ENCODE measurements around the gene GOLM1. TPM values are rescaled to one million over a fixed set of nuclear protein-coding genes. Genes with fewer than 3 reads are reported as not detected.

GOLM1 gene
- total RNA-seq, 1 donor from 2014 or later: 92.6 TPM

DNA sequence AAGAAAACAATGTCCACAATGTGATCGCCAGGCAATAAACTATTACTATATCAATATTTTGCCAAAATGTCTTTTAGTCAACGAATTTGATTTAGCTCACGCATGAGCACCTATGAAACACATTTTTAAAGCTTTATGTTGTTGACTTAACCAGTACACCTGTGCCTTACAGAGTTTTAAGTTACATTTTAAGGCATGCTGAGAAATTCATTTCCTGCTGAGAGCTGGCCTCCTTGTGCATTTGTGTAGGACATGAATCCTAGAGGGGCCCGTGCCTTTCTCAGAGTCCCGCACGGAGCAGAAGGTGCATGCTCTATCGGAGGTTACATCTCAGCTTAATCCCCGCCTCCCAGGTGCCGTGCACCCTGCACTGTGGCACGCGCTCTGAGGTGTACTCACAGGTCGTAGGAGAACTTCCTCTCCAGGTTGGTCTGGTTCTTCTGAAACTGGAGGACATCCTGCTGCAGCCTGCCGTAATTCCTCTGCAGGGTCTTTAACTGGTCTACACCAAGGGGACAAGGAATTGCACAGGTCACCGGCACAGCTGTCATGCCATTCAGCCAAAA is 53.2 kb downstream of the GOLM1 start:
- Histone ChIP-seq H3K4me3 (ENCODE audit: low read depth, low read length) (no peak overlapping the region), H3K36me3 (ENCODE audit: control insufficient read depth, insufficient read depth, low read length) (no peaks in the 10 kb centered on the region)
- TF ChIP-seq, protein P1, sequence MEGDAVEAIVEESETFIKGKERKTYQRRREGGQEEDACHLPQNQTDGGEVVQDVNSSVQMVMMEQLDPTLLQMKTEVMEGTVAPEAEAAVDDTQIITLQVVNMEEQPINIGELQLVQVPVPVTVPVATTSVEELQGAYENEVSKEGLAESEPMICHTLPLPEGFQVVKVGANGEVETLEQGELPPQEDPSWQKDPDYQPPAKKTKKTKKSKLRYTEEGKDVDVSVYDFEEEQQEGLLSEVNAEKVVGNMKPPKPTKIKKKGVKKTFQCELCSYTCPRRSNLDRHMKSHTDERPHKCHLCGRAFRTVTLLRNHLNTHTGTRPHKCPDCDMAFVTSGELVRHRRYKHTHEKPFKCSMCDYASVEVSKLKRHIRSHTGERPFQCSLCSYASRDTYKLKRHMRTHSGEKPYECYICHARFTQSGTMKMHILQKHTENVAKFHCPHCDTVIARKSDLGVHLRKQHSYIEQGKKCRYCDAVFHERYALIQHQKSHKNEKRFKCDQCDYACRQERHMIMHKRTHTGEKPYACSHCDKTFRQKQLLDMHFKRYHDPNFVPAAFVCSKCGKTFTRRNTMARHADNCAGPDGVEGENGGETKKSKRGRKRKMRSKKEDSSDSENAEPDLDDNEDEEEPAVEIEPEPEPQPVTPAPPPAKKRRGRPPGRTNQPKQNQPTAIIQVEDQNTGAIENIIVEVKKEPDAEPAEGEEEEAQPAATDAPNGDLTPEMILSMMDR (IDR thresholded peaks at IDR 0.05; ENCODE audit: insufficient read depth, low read length, poor library complexity, severe bottlenecking): no peak

DNA sequence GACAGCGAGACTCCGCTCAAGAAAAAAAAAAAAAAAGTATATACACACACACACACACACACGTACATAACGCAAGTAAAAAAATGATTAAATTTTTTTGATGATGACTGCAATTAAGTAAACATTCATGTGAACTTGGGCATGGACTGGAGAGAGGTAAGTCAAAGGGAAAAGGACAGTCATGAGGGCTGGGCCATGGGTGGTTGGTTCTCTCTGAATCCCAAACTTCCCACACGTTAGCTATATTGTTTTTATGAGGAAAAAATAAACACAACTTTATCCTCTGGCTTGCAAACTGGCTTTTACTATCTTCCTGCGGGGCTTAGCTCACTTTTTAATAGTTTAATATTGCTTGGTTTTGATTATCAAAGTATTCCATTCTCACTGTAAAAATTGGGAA is 53.7 kb downstream of the GOLM1 start:
- Histone ChIP-seq H3K36me3 (ENCODE audit: control insufficient read depth, insufficient read depth, low read length) (no peaks in the 10 kb centered on the region), H3K27me3 (ENCODE audit: control insufficient read depth, insufficient read depth, low read length) (no peaks in the 10 kb centered on the region), H3K4me3 (ENCODE audit: low read depth, low read length) (no peak overlapping the region)
- TF ChIP-seq, protein P1 (IDR thresholded peaks at IDR 0.05; ENCODE audit: insufficient read depth, low read length, poor library complexity, severe bottlenecking): no peak
- DNase-seq (ENCODE audit: low read depth): no peak

More for the DNA sequence above, 53.2 kb downstream of the GOLM1 start:
- H3K27me3 ChIP-seq (ENCODE audit: control insufficient read depth, insufficient read depth, low read length): no peaks in the 10 kb centered on the region
- no peak for DNase-seq (ENCODE audit: low read depth)

DNA sequence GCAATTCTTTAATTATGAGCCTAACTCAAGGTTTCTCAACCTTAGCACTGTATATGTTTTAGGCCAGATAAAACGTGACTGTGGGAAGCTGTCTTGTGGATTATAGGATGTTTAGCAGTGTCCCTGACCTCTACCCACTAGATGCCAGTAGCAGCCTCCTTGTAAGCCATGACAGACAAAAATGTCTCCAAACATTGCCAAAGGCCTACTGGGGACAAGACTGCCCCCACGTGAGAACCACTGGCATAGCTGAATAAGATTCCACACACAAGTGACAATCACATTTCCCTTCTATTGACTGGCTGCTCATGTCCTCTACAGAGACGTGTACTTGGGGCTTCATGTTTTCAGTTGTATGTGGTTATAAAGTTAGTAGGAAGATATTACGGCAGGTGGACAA is 55.4 kb downstream of the GOLM1 start:
- Histone ChIP-seq H3K27me3 (ENCODE audit: control insufficient read depth, insufficient read depth, low read length) (no peaks in the 10 kb centered on the region), H3K4me3 (ENCODE audit: low read depth, low read length) (no peak overlapping the region), H3K36me3 (ENCODE audit: control insufficient read depth, insufficient read depth, low read length) (no peaks in the 10 kb centered on the region)
- TF ChIP-seq, protein P1 (IDR thresholded peaks at IDR 0.05; ENCODE audit: insufficient read depth, low read length, poor library complexity, severe bottlenecking): no peak
- DNase-seq (ENCODE audit: low read depth): no peak

DNA sequence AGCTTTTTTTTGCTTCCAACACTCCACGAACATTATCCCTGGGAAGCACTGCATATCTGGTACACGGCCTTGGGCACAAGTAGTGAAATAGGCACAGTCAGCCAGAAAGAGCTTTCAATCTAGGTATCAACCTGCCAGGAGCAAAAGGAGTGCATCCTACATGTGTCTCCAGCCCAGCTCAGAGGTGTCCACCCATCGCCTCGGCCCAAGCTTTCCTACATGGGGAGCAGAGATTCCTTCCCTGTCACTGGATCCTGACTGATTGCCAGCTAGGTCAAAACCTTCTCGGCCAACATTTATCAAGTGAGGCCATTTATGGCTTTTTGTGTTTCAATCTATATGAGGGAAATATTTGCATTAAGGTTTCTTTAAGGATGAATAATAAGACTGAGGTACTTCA is 55.8 kb downstream of the GOLM1 start:
- no peaks in the 10 kb centered on the region for H3K27me3 ChIP-seq (ENCODE audit: control insufficient read depth, insufficient read depth, low read length)
- TF ChIP-seq, protein P1 (IDR thresholded peaks at IDR 0.05; ENCODE audit: insufficient read depth, low read length, poor library complexity, severe bottlenecking): no peak
- no peak for DNase-seq (ENCODE audit: low read depth)
- no peak overlapping the region for H3K4me3 ChIP-seq (ENCODE audit: low read depth, low read length)
- no peaks in the 10 kb centered on the region for H3K36me3 ChIP-seq (ENCODE audit: control insufficient read depth, insufficient read depth, low read length)

DNA sequence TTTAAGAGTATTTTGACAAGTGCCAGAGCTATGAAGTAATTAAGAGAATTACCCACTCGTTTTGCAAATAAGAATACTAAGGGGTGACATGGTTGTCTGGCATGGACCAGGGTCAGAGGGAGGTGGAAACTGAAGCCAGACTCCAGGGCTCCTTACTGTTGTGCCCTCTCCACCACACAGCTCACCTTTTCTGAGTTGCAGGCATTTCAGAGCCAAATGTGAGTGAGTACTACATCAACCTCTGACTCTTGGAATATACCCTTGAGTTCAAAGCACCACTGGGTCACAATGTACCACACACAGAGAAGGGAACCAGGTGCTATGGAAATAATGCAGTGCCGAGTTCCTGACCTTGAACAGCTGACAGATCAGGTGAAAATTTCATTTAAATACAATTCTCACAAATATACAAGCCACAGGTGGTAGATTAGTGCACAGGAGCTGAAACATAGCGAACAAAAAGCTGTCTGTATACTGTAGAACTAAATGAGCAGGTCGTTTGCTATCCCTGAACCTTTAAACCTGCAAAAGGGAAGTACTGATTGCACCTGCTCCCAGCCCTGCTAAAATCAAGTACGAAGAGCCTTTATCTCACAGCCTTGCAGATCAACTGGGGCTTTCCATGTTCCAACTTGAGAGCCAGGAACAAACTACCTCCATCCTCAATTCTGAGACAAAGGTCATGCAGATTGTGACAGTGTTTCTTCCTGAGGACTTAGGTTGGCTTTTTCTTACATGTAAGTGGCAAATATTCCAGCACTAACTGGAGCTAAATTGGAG is 57.0 kb downstream of the GOLM1 start:
- H3K27me3 ChIP-seq (ENCODE audit: control insufficient read depth, insufficient read depth, low read length): no peaks in the 10 kb centered on the region
- H3K4me3 ChIP-seq (ENCODE audit: low read depth, low read length): no peak overlapping the region
- TF ChIP-seq, protein P1 (IDR thresholded peaks at IDR 0.05; ENCODE audit: insufficient read depth, low read length, poor library complexity, severe bottlenecking): no peak
- no peak for DNase-seq (ENCODE audit: low read depth)
- H3K36me3 ChIP-seq (ENCODE audit: control insufficient read depth, insufficient read depth, low read length): no peaks in the 10 kb centered on the region

Data from kidney epithelial cell (primary cell).